OCI-M2 (cell line): Measurements from ENCODE around the gene COPRS.

Experiments
- DNase-seq: peaks from one replicate; lab custom pipeline; 2025; ENCODE audit not compliant: unreplicated experiment; lab: John Stamatoyannopoulos, UW

COPRS gene

GRCh38 chr17:31858642-31859486, at the start of gene COPRS:
TSS of gene COPRS (minus strand) at chr17:31859244. CDS start at chr17:31859199, 45 bp downstream.
- no peak for DNase-seq

- no peak for DNase-seq
Measured at GRCh38 chr17:31908386-31908785, 49.3 kb upstream of the COPRS start.

GRCh38 chr17:31907342-31907962, 48.4 kb upstream of the COPRS start:
- no peak for DNase-seq

GRCh38 chr17:31903401-31903800, 44.4 kb upstream of the COPRS start:
- no peak for DNase-seq

- no peak for DNase-seq
Measured at GRCh38 chr17:31902693-31903092, 43.6 kb upstream of the COPRS start.

- no peak for DNase-seq
Measured at GRCh38 chr17:31900877-31901276, 41.8 kb upstream of the COPRS start.

- no peak for DNase-seq
Measured at GRCh38 chr17:31888124-31888523, 29.1 kb upstream of the COPRS start.

- no peak for DNase-seq
Measured at GRCh38 chr17:31882571-31882970, 23.5 kb upstream of the COPRS start.

- no peak for DNase-seq
Measured at GRCh38 chr17:31880311-31880710, 21.3 kb upstream of the COPRS start.

- no peak for DNase-seq
Measured at GRCh38 chr17:31878703-31879073, 19.6 kb upstream of the COPRS start.

GRCh38 chr17:31877911-31878702, 19.1 kb upstream of the COPRS start:
- no peak for DNase-seq

GRCh38 chr17:31877341-31877740, 18.3 kb upstream of the COPRS start:
- DNase-seq = no peak

- no peak for DNase-seq
Measured at GRCh38 chr17:31875081-31875480, 16.0 kb upstream of the COPRS start.

- DNase-seq = no peak
Measured at GRCh38 chr17:31869797-31870568, 10.9 kb upstream of the COPRS start.

GRCh38 chr17:31869031-31869430, 10.0 kb upstream of the COPRS start:
- DNase-seq = no peak

- DNase-seq = no peak
Measured at GRCh38 chr17:31859487-31860008, 504 bp upstream of the COPRS start.

- DNase-seq = no peak
Measured at GRCh38 chr17:31857920-31858641, 963 bp downstream of the COPRS start.

- no peak for DNase-seq
Measured at GRCh38 chr17:31856750-31857149, 2.3 kb downstream of the COPRS start.

GRCh38 chr17:31854672-31855071, 4.4 kb downstream of the COPRS start:
- no peak for DNase-seq

GRCh38 chr17:31853911-31854470, 5.1 kb downstream of the COPRS start:
- DNase-seq = no peak
